ENCODE data around the gene RPTOR. TPM values are rescaled to one million over a fixed set of nuclear protein-coding genes. Genes with fewer than 3 reads are reported as not detected.

The RPTOR gene
- total RNA-seq, 1 donor from 2014 or later, result 40.9 TPM

- no peak for DNase-seq
These were observed 274.2 kb downstream of the RPTOR start for GRCh38 chr17:80818871-80819270.

GRCh38 chr17:80819422-80820164, 275.0 kb downstream of the RPTOR start:
- DNase-seq, result peak; percentile 68

GRCh38 chr17:80820331-80820730, 275.7 kb downstream of the RPTOR start:
- DNase-seq, result no peak

- no peak for DNase-seq
These were observed 276.9 kb downstream of the RPTOR start for GRCh38 chr17:80821546-80821945.

GRCh38 chr17:80822021-80822699, 277.5 kb downstream of the RPTOR start:
- DNase-seq, result no peak

GRCh38 chr17:80822700-80823410, 278.2 kb downstream of the RPTOR start:
- no peak for DNase-seq

- no peak for DNase-seq
These were observed 280.2 kb downstream of the RPTOR start for GRCh38 chr17:80824549-80825470.

- DNase-seq, result no peak
These were observed 281.1 kb downstream of the RPTOR start for GRCh38 chr17:80825471-80826345.

- DNase-seq, result no peak
These were observed 281.8 kb downstream of the RPTOR start for GRCh38 chr17:80826346-80826954.

GRCh38 chr17:80826955-80827645, 282.5 kb downstream of the RPTOR start:
- DNase-seq, result peak; percentile 85

- peak; percentile 45 for DNase-seq
These were observed 283.3 kb downstream of the RPTOR start for GRCh38 chr17:80827646-80828643.

- no peak for DNase-seq
These were observed 284.7 kb downstream of the RPTOR start for GRCh38 chr17:80829166-80829813.

GRCh38 chr17:80830020-80830780, 285.6 kb downstream of the RPTOR start:
- no peak for DNase-seq

- DNase-seq, result no peak
These were observed 286.9 kb downstream of the RPTOR start for GRCh38 chr17:80831491-80831890.

- DNase-seq, result peak; percentile 78
These were observed 287.6 kb downstream of the RPTOR start for GRCh38 chr17:80832266-80832676.

- DNase-seq, result peak; percentile 98
These were observed 288.4 kb downstream of the RPTOR start for GRCh38 chr17:80832888-80833583.
